Stimulated activated CD8-positive, alpha-beta memory T cell treated with anti-CD3 and anti-CD28 coated beads, Interleukin-7, amount 100 ng/mL, for 48 hours (primary cell): ENCODE data around the gene RPAIN.
A peak's percentile ranks its signal among the peaks of the same experiment; 100 is the strongest.
"Not testable (repeated sequence)": the region's sequence is repeated elsewhere in the genome, so short reads cannot be mapped to it uniquely, and the experiment has no call there.

Experiments used
- DNase-seq, 2 donors: peaks; one replicate each; pipeline ENCODE4 v3.0.0-alpha.2; 2020; ENCODE audit warnings: low read depth in 1 of 2; ENCODE audit errors: extremely low read depth in 1 of 2

RPAIN gene

GRCh38 chr17:5429191-5429887 lies 9.4 kb downstream of the RPAIN start:
- no peak for DNase-seq

GRCh38 chr17:5430413-5430999 lies 10.5 kb downstream of the RPAIN start:
- DNase-seq: no peak

GRCh38 chr17:5431234-5431633 lies 11.3 kb downstream of the RPAIN start:
- not testable (repeated sequence) for DNase-seq

GRCh38 chr17:5431949-5432556 lies 12.1 kb downstream of the RPAIN start:
- no peak for DNase-seq

GRCh38 chr17:5434984-5435383 lies 15.0 kb downstream of the RPAIN start:
- no peak for DNase-seq

GRCh38 chr17:5435781-5436315 lies 15.9 kb downstream of the RPAIN start:
- not testable (repeated sequence) for DNase-seq

- no peak for DNase-seq
Observed at GRCh38 chr17:5437721-5438317, 17.8 kb downstream of the RPAIN start.

- DNase-seq: peak; percentile 79 to 81
Observed at GRCh38 chr17:5438716-5439445, 18.9 kb downstream of the RPAIN start, which contains the start of gene C1QBP. TSS of gene C1QBP (minus strand) at chr17:5439155. CDS start at chr17:5439073, 82 bp downstream.

GRCh38 chr17:5439446-5439764 lies 19.4 kb downstream of the RPAIN start:
- no peak for DNase-seq

GRCh38 chr17:5443728-5444127 lies 23.7 kb downstream of the RPAIN start:
- no peak for DNase-seq

GRCh38 chr17:5444209-5444608 lies 24.2 kb downstream of the RPAIN start:
- no peak for DNase-seq

- no peak for DNase-seq
Observed at GRCh38 chr17:5446786-5447185, 26.8 kb downstream of the RPAIN start.

- no peak for DNase-seq
Observed at GRCh38 chr17:5464717-5465507, 44.9 kb downstream of the RPAIN start.

- no peak for DNase-seq
Observed at GRCh38 chr17:5466295-5466694, 46.3 kb downstream of the RPAIN start.

GRCh38 chr17:5467416-5467815 lies 47.4 kb downstream of the RPAIN start:
- DNase-seq: no peak

GRCh38 chr17:5468075-5468473 lies 48.1 kb downstream of the RPAIN start:
- DNase-seq: no peak

GRCh38 chr17:5472511-5472910 lies 52.5 kb downstream of the RPAIN start:
- no peak for DNase-seq

- DNase-seq: no peak
Observed at GRCh38 chr17:5473906-5474305, 53.9 kb downstream of the RPAIN start.

GRCh38 chr17:5478992-5479391 lies 59.0 kb downstream of the RPAIN start:
- DNase-seq: no peak

- no peak for DNase-seq
Observed at GRCh38 chr17:5480962-5481361, 61.0 kb downstream of the RPAIN start.
